Right atrium auricular region (tissue), 2 donors: ENCODE measurements around the gene CPEB4. TPM values are rescaled to one million over a fixed set of nuclear protein-coding genes. Genes with fewer than 3 reads are reported as not detected.

ENCODE experiments used
- DNase-seq: peaks from one replicate; pipeline ENCODE4 v3.0.0-alpha.2; 2019; ENCODE audit warnings: low spot score
- H3K27ac ChIP-seq, 2 donors: fragments of 200-600 bp; sonication (generic); 1 replicate in 1 of 2; 2 replicates in 1 of 2; pipeline ENCODE4 v1.5.1; 2016 to 2019
- H3K27me3 ChIP-seq, 2 donors: fragments of 200-600 bp; sonication (generic); one replicate each; pipeline versions ENCODE4 v1.5.1 to v1.6.0; 2017 to 2019
- H3K36me3 ChIP-seq: fragments of 200-600 bp; sonication (generic); one replicate; pipeline ENCODE4 v1.5.1; 2016
- H3K4me1 ChIP-seq, 2 donors: fragments of 200-600 bp; sonication (generic); one replicate each; pipeline versions ENCODE4 v1.5.1 to v1.6.0; 2017 to 2019
- H3K4me3 ChIP-seq, 2 donors: fragments of 200-600 bp; sonication (generic); 1 replicate in 1 of 2; 2 replicates in 1 of 2; pipeline ENCODE4 v1.5.1; 2017 to 2019; ENCODE audit warnings: mild to moderate bottlenecking in 1 of 2, moderate library complexity in 1 of 2
- H3K9me3 ChIP-seq, 2 donors: fragments of 200-600 bp; sonication (generic); one replicate each; pipeline ENCODE4 v1.5.1; 2019
- total RNA-seq, 2 donors: library from RNA; depleted of rRNA; stranded (reverse); fragments of >200 nt; gene quantifications; one replicate each; pipeline ENCODE4 v1.1.0, GENCODE V29; 2016
- TF ChIP-seq, protein P1 (sequence below), 2 donors: fragments of 200-600 bp; sonication (generic); IDR thresholded peaks; one replicate each; pipeline ENCODE4 v1.5.1; 2019; ENCODE audit warnings: antibody characterized with exemption in 2 of 2

Gene CPEB4
- 100 to 1,000 TPM in 1 of 2 donors, 10 to 100 TPM in 1; 79.5 to 127 TPM for total RNA-seq

DNA sequence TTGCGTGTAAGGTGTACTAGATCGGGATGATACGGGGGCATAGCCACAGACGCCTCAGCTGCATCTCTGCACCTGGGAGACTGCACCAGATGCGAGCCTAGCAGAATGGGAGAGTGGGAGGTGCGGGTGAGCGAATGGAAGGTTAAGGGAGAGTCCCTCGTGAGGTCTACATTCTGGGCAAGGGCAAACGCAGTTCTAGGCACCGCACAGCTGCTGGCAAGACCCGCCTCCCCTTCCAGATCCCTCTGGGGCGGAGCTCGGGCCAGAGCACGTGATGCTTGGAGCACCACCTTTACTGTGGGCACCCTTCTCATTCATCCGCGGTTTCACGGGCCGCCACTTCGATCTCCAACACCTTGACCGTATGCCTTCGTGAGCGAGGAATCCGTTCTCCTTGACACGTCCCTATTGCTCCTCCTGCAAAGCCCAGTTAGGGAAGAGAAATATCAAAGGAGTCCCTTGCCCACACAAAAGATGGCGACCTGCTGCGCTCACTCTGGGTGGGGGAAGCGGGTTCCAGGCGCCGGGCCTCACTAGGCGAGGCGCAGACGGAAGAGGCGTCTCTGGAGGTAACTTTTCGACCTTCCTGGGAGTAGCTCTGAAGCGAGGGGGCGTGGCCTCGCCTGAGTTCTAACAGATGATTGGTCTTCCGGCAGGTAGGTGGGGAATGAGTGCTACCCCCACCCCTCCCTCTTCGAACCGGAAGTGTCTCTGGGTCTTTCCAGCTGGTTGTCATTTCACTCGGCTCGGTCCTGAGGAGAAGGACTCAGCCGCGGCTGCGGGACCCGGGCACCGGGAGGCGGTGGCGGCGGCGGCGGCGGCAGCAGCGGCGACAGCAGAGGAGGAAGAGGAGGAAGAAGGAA lies at the start of gene CPEB4:
CPEB4 (plus strand) TSS at position 740 of the 863 bp plus-strand sequence. CDS start 1,385 bp downstream, outside the sequence.
- Histone ChIP-seq H3K9me3 (no peaks in the 10 kb centered on the region), H3K36me3 (peaks cover 4% of the 10 kb centered on the region), H3K4me1 (peaks cover 0 to 19% of the 10 kb centered on the region in 2 donors), H3K27ac (peak within 1 kb of the TSS; percentile 94 to 97), H3K4me3 (peak within 1 kb of the TSS; percentile 88 to 93), H3K27me3 (no peaks in the 10 kb centered on the region)
- TF ChIP-seq, protein P1, sequence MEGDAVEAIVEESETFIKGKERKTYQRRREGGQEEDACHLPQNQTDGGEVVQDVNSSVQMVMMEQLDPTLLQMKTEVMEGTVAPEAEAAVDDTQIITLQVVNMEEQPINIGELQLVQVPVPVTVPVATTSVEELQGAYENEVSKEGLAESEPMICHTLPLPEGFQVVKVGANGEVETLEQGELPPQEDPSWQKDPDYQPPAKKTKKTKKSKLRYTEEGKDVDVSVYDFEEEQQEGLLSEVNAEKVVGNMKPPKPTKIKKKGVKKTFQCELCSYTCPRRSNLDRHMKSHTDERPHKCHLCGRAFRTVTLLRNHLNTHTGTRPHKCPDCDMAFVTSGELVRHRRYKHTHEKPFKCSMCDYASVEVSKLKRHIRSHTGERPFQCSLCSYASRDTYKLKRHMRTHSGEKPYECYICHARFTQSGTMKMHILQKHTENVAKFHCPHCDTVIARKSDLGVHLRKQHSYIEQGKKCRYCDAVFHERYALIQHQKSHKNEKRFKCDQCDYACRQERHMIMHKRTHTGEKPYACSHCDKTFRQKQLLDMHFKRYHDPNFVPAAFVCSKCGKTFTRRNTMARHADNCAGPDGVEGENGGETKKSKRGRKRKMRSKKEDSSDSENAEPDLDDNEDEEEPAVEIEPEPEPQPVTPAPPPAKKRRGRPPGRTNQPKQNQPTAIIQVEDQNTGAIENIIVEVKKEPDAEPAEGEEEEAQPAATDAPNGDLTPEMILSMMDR (IDR thresholded peaks at IDR 0.05), result no peak
- DNase-seq, result peak; percentile 100

DNA sequence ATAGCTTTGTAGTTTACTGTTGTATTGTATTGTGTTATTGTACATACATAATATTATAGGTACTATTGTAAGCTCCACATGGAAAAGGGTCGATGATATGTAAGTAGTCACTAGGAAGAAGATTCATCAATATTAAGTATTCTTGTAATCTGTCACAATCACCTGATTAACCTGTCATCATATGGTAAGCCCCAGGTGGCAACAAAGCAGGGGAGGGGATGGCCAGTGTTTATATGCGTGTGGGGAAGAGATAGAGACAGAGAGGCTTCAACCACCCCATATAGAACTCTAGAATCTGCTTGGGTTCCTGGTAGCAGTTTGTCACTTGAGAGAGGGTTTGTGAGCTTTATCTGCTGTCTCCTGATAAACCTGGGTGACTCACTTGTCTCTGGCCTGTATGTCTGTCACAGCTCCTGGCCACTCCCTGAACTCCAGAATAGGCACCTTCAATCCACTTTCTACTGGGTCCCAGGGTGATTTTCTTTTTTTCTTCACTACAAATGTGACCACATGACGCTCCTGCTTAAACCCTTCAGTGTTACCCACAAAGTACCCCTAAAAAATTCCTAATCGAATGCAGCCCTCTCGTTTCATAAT lies 48.9 kb upstream of the CPEB4 start:
- H3K4me1 ChIP-seq, result no peaks in the 10 kb centered on the region
- no peak for DNase-seq
- TF ChIP-seq, protein P1 (IDR thresholded peaks at IDR 0.05), result no peak
- no peak overlapping the region for H3K4me3 ChIP-seq
- no peaks in the 10 kb centered on the region for H3K9me3 ChIP-seq
- no peaks in the 10 kb centered on the region for H3K36me3 ChIP-seq
- peak overlapping the region in 1 of 2 donors; percentile 47 for H3K27ac ChIP-seq
- no peaks in the 10 kb centered on the region for H3K27me3 ChIP-seq

DNA sequence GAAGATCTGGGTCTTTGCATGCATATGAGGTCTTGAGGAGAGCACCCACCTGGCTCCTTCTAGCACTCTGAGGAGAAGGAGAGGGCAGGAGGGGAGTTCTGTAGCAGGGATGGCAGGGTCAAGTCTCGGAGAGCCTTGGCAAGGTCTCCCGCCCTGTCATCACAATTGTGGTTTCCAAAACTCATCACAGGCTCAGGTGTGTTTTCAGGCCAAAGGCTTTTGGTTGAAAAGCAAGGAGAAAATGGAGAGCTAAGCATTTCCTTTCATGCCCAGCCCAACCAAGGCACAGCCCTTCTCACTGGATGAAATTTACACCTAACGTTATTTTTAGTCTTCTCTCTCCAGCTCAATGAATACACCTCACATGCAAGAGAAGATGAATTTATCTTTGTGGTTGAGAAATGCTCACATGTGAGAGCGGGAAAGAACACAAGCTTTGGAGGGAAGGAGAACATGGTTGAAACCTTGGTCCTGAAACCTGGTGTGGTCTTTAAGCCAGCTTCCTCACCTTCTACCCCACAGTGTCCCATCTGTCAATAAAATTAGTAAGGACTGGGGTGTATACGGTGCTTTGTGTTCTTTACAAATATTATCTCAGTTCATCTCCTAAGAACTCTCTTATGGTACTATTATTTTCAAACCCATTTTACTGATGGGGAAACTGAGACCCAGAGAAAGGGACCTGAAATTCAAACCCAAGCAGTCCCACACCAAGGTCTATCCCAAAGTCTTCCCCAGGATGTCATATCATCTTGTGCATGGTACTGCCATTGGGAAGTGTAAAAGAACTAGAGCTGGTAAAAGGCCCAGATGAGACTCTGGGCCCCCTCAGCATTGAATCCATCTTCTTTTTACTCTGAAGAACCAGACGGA lies 47.8 kb upstream of the CPEB4 start:
- Histone ChIP-seq H3K4me1 (no peaks in the 10 kb centered on the region), H3K27ac (no peak overlapping the region), H3K36me3 (no peaks in the 10 kb centered on the region), H3K4me3 (no peak overlapping the region), H3K9me3 (no peaks in the 10 kb centered on the region), H3K27me3 (no peaks in the 10 kb centered on the region)
- no peak for DNase-seq
- TF ChIP-seq, protein P1 (IDR thresholded peaks at IDR 0.05), result no peak

DNA sequence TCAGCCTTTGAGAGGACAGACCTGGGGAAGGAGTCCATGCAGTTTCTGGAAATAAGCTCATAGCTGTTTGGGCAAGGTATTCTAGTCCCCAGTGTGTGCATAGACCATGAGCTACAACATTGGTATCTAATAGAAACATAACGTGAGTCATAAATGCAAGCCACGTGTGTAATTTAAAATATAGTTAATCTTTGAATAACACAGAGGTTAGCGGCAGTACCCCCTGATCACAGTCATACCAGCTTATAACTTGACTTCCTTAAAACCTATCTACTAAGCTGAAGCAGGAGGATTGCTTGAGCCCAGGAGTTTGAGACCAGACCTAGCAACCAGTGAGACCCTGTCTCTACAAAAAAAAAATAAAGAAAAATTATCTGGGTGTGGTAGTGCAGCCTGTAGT lies 46.4 kb upstream of the CPEB4 start:
- Histone ChIP-seq H3K9me3 (no peaks in the 10 kb centered on the region), H3K4me3 (no peak overlapping the region)

DNA sequence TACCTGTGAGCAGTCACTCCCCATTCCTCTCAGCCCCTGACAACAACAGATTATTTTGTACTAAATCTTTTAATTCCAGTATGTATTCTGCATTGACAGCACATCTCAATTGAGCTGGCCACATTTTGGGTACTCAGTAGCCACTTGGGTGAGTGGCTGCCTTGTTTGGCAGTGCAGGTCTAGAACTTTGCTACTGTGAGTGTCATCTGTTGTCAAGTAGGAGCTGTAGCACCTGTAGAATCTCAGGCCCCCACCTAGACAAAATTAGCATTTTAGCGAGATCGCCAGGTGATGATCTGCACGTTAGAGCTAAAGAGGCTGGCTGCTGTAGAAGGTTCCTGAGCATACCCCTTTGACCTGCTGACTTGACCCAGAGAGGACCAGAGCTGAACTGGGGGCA lies 44.4 kb upstream of the CPEB4 start:
- Histone ChIP-seq H3K36me3 (no peaks in the 10 kb centered on the region), H3K4me1 (no peaks in the 10 kb centered on the region), H3K9me3 (peaks cover 0 to 3% of the 10 kb centered on the region in 2 donors), H3K27ac (no peak overlapping the region), H3K27me3 (no peaks in the 10 kb centered on the region), H3K4me3 (no peak overlapping the region)
- DNase-seq, result no peak
- TF ChIP-seq, protein P1 (IDR thresholded peaks at IDR 0.05), result no peak

More for the DNA sequence above, 46.4 kb upstream of the CPEB4 start:
- H3K36me3 ChIP-seq, result no peaks in the 10 kb centered on the region
- TF ChIP-seq, protein P1 (IDR thresholded peaks at IDR 0.05), result no peak
- H3K27ac ChIP-seq, result no peak overlapping the region
- no peaks in the 10 kb centered on the region for H3K27me3 ChIP-seq
- no peak for DNase-seq
- no peaks in the 10 kb centered on the region for H3K4me1 ChIP-seq
